8988T (cell line): ENCODE data around the gene CEBPB.
A peak's percentile ranks its signal among the peaks of the same experiment; 100 is the strongest.
"Not testable (repeated sequence)": the region's sequence is repeated elsewhere in the genome, so short reads cannot be mapped to it uniquely, and the experiment has no call there.

Source experiments
- DNase-seq: peaks from one replicate; pipeline ENCODE4 v3.0.0; 2011

CEBPB gene

DNA sequence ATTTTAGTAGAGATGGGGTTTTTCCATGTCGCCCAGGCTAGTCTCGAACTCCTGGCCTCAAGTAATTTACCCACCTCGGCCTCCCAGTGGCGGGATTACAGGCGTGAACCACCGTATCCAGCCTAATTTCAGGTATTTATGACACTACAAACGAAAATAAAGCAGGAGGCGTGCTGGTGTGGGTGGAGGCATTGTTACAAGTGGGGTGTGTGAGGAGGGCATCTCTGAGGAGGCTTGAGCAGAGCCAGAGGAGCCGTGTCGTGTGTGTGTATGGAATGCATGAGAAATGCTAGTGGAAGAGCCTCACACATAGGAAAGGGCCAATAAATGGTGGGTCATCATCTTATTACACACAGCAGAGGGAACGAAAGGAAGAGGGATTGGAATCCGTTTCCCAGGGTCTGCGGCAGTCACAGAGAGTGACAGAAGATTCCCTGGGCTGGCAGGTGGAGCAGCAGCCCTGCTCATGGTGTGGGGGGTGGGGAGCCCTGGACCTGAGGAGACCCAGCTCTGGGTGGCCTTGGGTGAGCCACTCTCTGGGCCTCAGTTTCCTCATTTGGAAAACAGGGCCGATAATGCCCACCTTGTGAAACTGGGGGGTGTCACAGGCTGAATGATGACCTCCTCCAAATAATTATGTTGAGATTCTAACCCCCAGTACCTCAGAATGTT, 19.9 kb upstream of the CEBPB start:
- DNase-seq, result no peak

DNA sequence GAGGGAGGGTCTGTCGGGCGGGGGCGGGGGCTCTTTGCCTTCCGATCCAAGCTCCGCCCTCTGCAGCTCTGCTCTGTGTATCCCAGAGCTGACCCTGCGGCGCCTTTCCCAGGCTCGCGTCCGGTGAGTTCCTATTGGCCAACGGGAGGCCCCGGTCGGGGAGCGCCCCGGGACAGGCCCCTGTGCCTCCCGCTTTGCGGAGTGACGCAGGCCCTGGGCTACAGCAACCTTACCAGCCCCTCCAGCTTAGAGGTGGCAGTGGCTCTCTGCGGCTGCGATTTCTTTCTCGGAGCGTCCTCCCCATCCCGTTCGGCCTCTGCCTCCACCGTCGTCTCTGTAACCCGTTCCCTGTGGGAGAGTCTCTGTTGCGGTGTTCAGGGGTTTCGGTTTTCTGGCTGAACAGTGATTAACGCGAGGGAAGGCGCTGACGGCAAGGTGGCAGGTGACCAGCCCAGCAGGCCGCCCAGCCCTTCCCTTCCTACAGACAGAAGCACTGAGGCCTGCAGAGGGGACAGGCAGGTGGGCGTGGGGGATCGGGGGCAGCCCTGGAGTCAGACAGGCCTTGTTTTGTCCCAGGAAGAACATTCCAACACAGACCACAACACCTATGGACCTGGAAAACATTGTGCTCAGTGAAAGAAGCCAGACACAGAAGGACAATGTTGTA, 18.1 kb upstream of the CEBPB start:
- DNase-seq, result peak; percentile 88

DNA sequence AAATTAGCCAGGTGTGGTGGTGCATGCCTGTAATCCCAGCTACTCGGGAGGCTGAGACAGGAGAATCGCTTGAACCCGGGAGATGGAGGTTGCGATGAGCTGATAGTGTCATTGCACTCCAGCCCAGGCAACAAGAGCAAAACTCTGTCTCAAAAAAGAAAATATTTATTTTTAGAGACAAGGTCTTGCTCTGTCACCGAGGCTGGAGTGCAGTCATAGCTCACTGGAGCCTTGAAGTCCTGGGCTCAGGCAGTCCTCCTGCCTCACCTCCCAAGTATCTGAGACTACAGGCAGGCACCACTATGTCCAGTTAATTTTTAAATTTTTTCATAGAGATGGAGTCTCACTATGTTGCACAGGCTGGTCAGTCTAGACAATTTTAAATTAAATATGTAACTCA, 16.2 kb upstream of the CEBPB start:
- DNase-seq, result no peak

DNA sequence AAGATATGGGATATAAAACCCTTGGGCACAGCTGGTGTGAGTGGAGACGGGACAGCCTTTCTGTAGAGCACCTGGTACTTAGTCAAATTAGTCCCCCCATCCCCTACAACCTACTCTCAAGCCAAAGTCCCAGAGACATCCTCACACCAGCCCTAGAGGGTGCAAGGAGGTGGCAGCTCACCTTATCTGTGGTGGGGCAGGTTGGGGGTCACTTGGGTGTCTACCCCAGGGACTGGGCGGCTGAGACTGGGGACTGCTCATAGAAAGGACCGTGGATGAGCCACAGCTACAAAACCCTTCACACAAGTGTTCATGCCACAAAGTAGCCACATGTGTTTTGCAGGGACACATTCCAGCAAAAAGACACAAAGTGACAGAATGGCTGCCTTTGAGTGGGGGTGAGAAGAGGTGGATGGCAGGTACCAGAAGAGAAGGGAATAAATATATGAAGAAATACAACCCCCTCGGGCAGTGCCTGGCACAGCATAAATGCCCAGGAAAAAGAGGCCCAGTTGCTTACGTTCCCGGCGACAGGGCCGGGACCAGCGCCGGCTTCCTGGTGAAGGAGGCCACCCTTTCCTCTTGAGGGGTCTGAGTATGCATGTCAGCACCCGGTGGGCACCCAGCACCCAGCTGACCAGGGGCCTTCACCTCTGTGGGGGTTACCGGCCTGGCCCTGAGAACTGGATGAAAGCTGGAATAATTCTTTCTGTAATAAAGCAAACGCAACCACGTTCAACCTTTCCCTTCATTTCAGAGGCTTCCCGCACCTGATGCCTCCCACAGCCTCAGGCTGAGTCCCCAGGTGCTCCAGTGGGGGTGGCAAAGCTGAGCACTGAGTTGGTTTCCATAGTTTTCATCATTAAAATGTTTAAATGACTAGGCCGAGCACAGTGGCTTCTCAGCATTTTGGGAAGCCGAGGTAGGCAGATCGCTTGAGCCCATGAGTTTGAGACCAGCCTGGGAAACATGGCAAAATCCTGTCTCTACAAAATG, 14.4 kb upstream of the CEBPB start:
- no peak for DNase-seq

DNA sequence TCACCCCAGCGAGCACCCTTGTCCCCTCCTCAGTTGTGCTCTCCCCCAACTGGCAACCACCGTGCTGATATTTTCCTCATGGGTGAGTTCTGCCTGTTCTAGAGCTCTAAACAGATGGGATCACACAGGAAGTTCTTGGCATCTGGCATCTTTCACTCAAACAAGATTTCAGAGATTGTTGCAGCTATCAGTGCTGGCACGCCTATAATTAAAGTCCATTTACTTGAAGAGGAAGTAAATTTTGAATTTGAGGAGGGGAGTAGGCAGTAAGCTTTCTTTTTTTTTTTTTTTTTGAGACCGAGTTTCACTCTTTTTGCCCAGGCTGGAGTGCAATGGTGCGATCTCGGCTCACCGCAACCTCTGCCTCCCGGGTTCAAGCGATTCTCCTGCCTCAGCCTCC, 12.0 kb upstream of the CEBPB start:
- not testable (repeated sequence) for DNase-seq

DNA sequence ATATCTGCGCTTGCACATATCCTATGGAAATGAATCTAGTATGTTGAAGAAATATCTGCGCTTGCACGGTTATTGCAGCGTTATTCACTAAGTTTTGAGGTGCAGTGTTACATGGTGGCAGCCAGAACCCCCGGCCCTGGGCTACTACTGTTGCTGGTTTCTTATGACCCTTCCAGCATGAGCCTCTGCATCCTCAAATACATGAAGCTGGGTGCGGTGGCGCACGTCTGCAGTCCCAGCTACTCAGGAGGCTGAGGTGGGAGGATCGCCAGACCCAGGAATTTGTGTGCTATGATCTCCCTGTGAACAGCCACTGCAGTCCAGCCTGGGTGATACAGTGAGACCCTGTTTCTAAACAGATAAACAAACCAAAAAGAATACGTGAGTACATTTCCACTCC, 9.3 kb upstream of the CEBPB start:
- no peak for DNase-seq

DNA sequence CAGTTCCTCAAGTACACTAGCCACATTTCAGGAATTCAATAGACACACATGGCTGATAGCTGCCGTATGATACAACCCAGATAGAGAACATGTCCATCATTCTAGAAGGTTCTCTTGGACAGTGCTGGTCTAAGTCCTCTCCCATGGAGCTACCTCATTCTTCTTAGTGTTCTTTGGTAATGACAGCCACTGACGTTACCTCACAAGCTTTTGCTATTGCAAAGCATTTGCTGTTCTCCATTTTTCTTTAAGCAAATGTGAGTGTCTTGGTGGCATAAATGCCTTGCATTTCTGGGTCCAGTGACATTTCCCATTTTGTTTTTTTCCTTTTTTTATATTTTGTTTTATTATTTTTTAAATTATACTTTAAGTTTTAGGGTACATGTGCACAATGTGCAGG, 8.3 kb upstream of the CEBPB start:
- DNase-seq, result no peak

DNA sequence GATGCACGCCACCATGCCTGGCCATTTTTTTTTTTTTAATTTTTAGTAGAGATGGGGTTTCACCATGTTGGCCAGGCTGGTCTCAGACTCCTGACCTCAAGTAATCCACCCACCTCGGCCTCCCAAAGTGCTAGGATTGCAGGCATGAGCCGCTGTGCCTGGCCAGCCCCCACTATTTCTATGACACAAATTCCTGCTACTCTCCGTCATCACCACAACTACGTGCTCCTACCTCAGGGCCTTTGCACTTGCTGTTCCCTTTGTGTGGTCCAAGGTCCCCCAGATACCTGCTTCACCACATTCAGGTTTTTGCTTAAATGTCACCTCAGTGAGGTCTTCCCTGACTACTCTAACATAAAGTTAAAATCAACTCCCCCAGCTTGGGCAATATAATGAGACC, 5.2 kb upstream of the CEBPB start:
- DNase-seq, result no peak

DNA sequence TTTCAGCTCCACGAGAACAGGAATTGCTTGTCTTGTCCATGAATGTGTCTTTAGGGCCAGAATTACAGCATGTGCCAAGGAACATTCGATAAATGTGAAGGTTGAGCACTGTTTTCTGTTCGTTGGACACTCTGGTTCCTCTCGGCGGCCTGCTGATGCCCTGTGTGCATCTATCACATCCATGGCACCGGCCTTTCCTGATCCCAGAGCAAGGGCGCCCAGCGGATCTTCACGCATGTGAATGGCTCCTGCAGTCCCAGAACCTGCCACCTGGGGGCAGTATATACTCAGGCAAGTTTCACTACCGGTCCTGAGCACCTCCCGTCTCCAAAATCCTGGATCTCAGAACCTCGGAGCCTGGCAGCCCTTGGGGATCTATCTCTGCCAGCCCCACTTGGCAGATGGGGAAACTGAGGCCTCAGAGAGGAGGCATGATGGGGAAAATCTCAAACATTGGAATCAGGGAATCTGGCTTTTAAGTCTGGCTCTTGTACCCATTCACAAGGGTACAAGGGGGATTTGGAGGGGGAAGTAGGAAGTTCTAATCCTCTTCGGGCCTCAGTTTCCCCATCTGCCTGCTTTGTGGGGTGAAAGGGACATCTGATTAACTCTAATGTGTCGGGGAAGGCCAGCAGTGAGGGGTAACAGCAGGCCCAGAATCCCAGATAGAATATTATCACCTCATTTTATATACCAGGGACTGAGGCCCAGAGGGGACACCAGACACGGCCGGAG, 4.3 kb upstream of the CEBPB start:
- DNase-seq, result peak; percentile 50

DNA sequence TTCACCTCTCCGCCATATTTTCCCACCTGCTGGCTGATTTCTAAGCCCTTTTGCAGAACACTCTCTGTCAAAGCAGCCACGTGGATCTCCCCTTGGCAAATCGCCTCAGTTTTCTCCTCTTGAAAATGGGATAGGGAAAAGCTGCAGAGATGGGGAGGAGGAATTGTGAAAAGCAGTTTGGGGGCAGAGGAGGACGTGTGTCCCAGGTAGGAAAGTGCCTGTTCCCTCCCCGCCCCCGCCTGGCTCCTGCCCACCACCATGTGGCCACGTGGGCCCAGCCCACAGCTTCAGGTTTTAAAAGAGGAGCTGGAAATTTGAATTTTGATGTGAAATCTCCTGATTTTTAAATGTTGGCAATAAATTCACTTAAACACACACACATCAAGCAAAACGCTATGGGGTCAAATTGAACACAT, 3.6 kb upstream of the CEBPB start:
- no peak for DNase-seq

DNA sequence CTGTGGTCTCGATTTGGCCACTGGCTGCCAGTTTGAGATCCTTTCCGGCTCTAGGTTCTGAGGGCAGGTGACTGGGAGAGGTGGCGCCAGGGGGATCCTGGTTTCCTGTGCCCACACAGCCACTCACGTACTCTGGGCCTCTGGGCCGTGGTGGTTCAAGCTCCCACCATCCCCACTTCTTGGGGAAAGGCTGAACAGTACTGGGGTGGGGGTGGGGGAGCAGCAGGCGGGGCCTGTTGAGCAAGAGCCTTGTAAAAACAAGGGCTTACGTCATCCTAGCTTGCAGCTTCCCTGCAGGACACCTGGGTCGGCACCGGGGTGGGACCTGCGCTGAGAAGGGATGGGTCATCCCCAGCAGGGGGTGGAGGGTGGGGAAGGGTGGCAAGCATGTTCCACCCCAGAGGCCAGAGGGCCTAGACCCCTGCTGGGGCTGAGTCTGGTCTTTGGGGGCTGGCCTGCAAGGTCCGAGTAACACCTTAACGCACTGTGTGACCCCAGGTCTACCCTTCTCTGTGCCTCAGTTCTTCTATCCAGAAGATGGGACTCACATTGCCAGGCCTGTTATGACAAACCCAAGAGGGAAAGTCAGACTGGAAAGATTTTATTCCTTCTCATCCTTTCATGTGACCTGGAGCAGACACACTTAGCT, 3.1 kb upstream of the CEBPB start:
- DNase-seq, result no peak

DNA sequence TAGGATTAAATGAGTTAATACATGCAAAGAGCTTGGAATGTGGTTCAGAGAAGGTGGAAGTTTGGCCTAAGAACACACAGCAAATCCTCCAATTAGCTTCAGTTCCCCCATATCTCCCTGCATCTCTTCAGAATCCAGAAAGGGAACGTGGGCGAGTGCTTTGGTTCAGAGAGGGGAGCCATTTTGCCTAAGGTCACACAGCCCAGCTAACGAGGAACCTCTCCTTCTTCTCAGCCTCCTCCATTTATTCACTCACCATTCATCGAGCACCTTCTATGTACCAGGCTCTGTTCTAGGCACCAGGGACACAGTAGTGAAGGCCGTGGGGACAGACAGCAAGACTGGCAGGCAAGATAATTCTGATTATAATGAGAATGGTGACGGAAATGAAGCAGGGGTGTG, 2.3 kb upstream of the CEBPB start:
- DNase-seq, result no peak

DNA sequence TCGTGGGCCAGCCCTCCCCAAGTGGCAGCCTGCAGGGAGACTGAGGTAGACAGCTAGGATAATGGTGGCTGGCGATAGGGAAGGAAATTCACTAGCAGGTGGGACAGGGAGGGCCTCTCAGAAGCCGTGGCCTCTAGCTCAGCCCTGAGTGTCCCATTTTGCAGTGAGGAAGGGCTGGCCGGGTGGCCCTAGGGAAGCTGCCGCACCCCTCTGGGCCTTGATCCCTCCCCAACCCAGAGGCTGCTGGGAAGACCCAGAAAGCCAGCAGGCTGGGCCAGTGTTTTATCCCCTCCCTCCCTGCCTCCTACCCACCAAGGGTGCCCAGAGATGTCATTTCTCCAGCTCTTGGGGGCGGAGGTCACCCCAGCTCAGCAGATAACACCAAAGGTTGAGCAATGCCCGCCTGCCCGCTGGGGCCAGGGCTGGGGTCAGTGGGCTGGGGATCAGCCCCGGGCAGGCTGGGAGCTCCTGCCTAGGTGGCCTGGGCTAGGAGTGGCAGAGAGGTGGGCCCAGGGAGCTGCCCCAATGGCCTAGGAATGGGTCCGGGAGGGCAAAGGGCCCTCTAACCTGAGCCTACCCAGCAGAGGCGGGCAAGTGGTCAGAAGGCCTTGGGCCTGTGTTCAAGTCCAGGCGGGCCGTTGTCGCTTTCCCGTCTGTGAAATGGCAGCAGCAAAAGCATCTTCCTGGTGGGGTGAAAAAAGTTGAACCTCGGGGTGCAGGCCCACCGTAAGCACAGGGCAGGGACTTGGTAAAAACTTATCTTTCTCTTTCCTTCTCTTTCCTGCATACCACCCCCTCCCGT, 1.6 kb upstream of the CEBPB start:
- no peak for DNase-seq

DNA sequence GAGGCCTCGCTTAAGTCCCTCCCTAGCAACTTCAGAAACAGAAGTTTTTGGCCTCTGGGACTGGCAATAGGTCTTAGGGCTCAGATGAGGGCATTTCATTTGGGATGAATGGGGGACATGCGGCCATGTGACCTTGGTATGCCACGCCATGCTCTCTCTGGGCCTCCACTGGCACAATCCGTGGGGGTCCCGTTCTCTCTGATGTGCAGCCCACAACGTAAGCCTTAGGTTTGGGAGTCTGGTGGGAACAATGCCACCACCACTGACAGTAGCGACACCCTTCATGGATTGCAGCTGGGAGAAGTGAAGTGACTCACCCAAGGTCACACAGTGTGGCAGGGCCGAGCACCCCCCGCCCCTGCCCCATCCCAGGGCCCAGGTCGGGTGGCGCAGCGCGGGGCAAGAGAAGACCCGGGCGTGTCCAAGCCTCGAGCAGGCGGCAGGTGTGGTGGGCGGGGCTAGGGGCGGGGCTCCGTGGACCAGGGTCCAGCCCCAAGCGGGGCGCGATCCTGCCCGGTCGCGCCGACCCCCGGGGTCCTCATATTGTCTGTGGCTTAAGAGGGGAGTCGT, 864 bp upstream of the CEBPB start:
- no peak for DNase-seq

DNA sequence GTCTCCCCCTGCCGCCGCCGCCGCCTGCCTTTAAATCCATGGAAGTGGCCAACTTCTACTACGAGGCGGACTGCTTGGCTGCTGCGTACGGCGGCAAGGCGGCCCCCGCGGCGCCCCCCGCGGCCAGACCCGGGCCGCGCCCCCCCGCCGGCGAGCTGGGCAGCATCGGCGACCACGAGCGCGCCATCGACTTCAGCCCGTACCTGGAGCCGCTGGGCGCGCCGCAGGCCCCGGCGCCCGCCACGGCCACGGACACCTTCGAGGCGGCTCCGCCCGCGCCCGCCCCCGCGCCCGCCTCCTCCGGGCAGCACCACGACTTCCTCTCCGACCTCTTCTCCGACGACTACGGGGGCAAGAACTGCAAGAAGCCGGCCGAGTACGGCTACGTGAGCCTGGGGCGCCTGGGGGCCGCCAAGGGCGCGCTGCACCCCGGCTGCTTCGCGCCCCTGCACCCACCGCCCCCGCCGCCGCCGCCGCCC, 474 bp downstream of the CEBPB start:
- DNase-seq, result peak; percentile 44

DNA sequence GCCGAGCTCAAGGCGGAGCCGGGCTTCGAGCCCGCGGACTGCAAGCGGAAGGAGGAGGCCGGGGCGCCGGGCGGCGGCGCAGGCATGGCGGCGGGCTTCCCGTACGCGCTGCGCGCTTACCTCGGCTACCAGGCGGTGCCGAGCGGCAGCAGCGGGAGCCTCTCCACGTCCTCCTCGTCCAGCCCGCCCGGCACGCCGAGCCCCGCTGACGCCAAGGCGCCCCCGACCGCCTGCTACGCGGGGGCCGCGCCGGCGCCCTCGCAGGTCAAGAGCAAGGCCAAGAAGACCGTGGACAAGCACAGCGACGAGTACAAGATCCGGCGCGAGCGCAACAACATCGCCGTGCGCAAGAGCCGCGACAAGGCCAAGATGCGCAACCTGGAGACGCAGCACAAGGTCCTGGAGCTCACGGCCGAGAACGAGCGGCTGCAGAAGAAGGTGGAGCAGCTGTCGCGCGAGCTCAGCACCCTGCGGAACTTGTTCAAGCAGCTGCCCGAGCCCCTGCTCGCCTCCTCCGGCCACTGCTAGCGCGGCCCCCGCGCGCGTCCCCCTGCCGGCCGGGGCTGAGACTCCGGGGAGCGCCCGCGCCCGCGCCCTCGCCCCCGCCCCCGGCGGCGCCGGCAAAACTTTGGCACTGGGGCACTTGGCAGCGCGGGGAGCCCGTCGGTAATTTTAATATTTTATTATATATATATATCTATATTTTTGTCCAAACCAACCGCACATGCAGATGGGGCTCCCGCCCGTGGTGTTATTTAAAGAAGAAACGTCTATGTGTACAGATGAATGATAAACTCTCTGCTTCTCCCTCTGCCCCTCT, 1.1 kb downstream of the CEBPB start:
- DNase-seq, result peak; percentile 74

DNA sequence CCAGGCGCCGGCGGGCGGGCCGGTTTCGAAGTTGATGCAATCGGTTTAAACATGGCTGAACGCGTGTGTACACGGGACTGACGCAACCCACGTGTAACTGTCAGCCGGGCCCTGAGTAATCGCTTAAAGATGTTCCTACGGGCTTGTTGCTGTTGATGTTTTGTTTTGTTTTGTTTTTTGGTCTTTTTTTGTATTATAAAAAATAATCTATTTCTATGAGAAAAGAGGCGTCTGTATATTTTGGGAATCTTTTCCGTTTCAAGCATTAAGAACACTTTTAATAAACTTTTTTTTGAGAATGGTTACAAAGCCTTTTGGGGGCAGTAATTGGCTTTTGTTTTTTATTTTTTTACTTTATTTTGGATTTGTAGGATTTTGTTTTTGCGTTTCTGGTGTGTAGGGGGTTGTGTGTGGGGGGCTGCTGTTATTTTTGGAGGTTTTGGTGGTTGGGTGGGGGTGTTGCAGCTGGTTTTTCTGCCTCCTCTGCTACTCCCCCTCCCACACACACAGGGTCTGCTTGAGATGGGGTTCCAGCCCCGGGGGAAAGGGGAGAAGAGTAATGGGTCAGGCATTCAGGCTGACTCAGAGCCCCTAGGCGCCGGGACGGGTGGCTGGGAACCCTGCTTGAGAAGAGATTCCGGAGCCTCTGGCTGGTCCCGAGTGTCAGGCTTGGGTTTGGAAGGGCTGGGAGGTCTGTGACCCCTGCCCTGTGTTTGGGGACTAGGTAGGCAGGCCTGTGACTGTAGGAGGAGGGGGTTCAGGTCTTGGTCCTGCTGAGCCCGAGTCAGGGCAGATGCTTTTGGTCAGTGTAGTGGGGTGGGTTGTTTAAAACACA, 2.0 kb downstream of the CEBPB start:
- DNase-seq, result no peak

DNA sequence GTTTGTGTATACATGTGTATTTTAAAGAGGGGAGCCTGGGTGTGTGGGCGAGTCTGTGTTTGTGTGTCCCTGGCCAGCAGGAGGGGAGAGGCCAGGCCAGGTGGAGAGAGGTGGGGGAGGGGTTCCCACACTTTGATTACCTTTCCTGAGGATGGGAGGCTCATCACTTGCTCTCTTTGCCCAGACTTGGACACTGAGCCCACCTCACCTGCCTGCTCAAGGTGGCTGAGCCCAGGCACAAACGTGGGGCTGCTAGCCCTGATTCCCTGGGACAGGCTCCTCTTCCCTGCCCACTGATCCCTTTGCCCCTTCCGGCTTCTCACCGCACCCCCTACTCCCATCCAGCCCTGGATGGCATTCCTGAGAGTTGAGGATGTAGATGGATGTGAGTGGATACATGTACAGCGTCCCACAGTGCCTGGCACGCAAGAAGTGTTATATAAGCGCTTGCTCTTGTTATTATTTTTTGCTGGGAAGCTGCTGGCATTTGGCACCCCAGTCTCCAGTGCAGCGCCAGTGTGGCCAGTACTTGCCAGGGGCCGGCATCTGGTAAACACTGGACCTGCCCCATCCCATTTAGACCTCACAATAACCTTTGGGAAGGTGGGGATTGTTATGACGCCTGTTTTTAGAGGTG, 2.7 kb downstream of the CEBPB start:
- no peak for DNase-seq
